AG04450 (cell line): Measurements from ENCODE around the gene TMEM107. TPM values are rescaled to one million over a fixed set of nuclear protein-coding genes. Genes with fewer than 3 reads are reported as not detected.

Experiments used
- CTCF ChIA-PET: fragments of 300-600, 350-600 bp; formaldehyde crosslinking; extraction: SDS; loops from one replicate; lab custom pipeline; 2022; ENCODE audit warnings: antibody characterized with exemption, inconsistent platforms; lab: Charles Lee
- POLR2A ChIA-PET: fragments of 350-600 bp; formaldehyde crosslinking; extraction: SDS; loops from one replicate; lab custom pipeline; 2021; ENCODE audit warnings: antibody characterized with exemption, inconsistent platforms; lab: Yijun Ruan, JAX
- DNase-seq: peaks from one replicate; pipeline ENCODE4 v3.0.0-alpha.2; 2011; ENCODE audit warnings: low read depth, low spot score
- H3K27ac ChIP-seq: one replicate; pipeline ENCODE4 v1.5.1; 2012; ENCODE audit warnings: low read depth, low read length, control low read depth
- H3K27me3 ChIP-seq: one replicate; pipeline ENCODE4 v1.6.0; 2012; ENCODE audit warnings: low read length; ENCODE audit not compliant: control insufficient read depth, insufficient read depth
- H3K4me3 ChIP-seq: 2 replicates; pipeline ENCODE4 v1.5.1; 2011; ENCODE audit warnings: mild to moderate bottlenecking, low read depth, low read length, control low read depth
- H3K9me3 ChIP-seq: 2 replicates; pipeline ENCODE4 v1.5.1; 2012; ENCODE audit warnings: low read length; ENCODE audit not compliant: control insufficient read depth, insufficient read depth
- polyA plus RNA-seq: library from polyadenylated mRNA; depleted of rRNA; stranded (reverse); fragments of >200 nt; gene quantifications from 2 replicates; pipeline ENCODE4 v1.2.3, GENCODE V29; 2011
- TF ChIP-seq, protein P1 (sequence below): IDR thresholded peaks from 2 replicates; pipeline ENCODE4 v1.5.1; 2011; ENCODE audit warnings: low read depth, low read length, control low read depth, inconsistent platforms

The TMEM107 gene
- polyA plus RNA-seq, 1 experiment = 9.6 TPM

DNA sequence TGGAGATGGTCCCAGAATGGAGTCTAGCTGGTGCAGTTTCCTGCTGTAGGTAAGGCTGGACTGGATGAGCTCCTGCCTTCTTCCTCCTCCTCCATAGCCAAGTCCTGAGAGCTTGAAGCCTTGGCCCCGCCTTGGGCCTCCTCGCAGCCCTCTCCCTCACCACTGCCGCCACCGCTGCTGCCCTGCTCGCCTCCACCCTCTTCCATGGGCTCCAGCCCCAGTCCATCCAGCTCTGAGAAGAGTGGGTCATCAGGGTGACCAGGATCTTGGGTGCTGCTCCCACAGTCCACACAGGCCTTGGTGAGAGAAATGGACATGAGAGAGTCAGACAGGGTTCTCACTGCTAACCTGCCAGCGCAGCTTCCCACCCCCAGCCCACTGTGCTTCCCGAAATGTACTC lies 35.1 kb downstream of the TMEM107 start:
- H3K27me3 ChIP-seq = no peaks in the 10 kb centered on the region
- no peak for DNase-seq
- ChIA-PET CTCF (interaction anchor here (5.2 kb wide), 1 partner anchor 22 kb away, joined by 38 read pairs; the partner anchor contains the start of gene ALOXE3), POLR2A (interaction anchor here (0.6 to 3.7 kb wide), 4 partner anchors 9 to 116 kb away, joined by 3 to 18 read pairs (median 8); partner anchors contain the start of gene PER1)
- TF ChIP-seq, protein P1, sequence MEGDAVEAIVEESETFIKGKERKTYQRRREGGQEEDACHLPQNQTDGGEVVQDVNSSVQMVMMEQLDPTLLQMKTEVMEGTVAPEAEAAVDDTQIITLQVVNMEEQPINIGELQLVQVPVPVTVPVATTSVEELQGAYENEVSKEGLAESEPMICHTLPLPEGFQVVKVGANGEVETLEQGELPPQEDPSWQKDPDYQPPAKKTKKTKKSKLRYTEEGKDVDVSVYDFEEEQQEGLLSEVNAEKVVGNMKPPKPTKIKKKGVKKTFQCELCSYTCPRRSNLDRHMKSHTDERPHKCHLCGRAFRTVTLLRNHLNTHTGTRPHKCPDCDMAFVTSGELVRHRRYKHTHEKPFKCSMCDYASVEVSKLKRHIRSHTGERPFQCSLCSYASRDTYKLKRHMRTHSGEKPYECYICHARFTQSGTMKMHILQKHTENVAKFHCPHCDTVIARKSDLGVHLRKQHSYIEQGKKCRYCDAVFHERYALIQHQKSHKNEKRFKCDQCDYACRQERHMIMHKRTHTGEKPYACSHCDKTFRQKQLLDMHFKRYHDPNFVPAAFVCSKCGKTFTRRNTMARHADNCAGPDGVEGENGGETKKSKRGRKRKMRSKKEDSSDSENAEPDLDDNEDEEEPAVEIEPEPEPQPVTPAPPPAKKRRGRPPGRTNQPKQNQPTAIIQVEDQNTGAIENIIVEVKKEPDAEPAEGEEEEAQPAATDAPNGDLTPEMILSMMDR = no peak
- H3K9me3 ChIP-seq = no peaks in the 10 kb centered on the region; the same call in 1 of the 2 replicates
- H3K27ac ChIP-seq = no peak overlapping the region
- no peak overlapping the region for H3K4me3 ChIP-seq

DNA sequence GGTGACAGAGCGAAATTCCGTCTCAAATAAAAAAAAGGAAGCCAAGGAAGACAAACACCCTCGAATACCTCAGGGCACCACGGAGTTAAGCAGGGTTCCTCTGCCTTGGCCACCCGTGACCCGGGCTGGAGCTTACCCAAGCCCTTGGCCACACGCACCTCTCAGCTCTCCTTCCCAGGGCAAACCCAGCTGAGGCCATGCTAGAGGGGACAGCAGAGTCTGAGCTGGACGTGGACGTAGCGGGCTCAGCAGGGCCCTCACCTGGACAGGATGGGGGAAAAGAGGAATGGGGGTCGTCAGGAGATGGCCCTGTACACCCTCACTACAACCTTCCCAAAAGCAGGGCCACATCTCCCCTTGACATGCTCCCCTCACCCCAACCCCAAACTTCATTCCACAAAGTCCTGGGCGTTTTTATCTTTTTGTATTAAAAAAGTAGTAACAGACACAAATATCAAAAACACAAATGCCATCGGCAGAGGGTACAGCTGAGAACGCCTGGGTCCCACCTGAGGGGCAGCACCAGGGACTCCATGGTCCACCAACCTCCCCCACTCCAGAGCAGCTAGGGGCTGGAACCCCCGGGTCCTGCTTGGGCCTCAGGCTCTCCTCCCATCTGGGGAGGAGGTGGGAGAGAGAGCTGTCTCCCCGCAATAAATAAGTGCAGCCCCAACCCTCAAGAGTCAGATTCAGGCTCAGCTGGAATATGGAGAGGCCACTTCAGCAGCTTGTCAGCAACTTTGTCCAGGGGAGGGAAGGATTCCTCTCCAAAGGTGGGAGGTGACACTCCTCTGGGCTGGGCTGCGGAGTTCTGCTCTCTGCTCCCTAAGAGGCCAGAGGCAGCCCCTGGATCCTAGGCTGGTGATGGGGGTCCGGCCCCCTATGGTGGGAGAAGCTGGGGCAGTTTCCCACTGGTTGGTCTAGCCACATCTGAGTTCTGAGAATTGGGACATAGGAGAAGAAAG lies 35.8 kb downstream of the TMEM107 start:
- Histone ChIP-seq H3K4me3 (no peak overlapping the region), H3K27ac (no peak overlapping the region), H3K9me3 (no peaks in the 10 kb centered on the region; the same call in 1 of the 2 replicates), H3K27me3 (no peaks in the 10 kb centered on the region)
- TF ChIP-seq, protein P1 = no peak
- DNase-seq = no peak
- ChIA-PET POLR2A (interaction anchor here (0.8 to 3.7 kb wide), 3 partner anchors 10 to 33 kb away, joined by 3 to 18 read pairs (median 14); partner anchors contain the start of gene PER1), CTCF (interaction anchor here (5.2 kb wide), 1 partner anchor 21 kb away, joined by 38 read pairs; the partner anchor contains the start of gene ALOXE3)

DNA sequence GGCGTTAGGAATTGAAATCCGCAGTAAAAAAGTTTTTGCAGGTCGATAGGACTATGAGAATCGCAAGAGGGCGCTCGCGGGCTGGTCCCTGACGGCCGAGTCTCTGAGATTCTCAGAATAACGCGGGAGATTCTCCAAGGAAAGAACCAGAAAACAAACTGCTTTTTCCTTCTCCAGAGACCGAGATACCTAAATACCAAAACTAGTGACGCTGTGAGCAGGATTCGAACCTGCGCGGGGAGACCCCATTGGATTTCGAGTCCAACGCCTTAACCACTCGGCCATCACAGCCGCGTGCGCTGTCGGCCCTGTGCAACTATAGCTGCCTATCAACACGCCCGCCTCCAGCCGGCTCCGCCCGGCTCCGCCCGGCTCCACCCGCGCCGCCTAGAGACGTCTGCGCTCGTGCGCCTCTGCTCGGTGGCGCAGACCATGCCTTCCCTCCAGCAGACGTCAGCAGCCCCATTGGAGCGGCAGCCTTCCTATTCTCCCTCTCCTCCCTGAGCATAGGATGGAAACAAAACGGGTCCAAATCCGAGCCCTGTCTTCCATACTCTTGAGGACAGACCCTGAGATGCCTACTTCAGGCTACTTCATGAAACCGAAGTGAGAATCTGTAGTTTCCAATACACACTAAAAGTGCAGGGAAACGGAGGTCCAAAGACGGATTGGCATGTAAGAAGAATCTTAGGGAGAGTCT lies 37.4 kb downstream of the TMEM107 start:
- DNase-seq = peak; percentile 95
- Histone ChIP-seq H3K9me3 (no peaks in the 10 kb centered on the region; the same call in 1 of the 2 replicates), H3K4me3 (peak overlapping the region; percentile 56), H3K27me3 (no peaks in the 10 kb centered on the region), H3K27ac (peak overlapping the region; percentile 59)
- POLR2A ChIA-PET = interaction anchor here (0.6 to 3.7 kb wide), 6 partner anchors 11 to 655 kb away, joined by 3 to 18 read pairs (median 7); partner anchors contain the start of genes BORCS6, PER1 and POLR2A
- CTCF ChIA-PET = interaction anchor here (0.6 to 5.2 kb wide), 11 partner anchors 8 to 438 kb away, joined by 3 to 38 read pairs (median 6); partner anchors contain the start of genes ALOXE3 and TMEM107
- TF ChIP-seq, protein P1 = peak; percentile 89

DNA sequence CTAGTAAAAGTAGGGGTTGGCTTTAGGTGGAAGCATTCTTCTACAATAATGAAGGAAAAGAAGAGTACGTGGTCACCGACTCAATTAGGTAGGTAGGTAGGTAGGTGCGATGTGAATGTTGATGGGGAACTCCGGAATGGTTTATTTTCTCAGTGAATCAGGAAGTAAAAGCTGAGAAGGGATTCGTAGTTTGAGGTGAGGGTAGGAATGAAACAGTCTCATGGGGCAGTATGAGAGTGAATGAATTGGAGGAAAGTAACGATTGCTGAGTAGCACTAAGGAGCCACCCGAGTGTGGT lies 37.9 kb downstream of the TMEM107 start:
- Histone ChIP-seq H3K27me3 (no peaks in the 10 kb centered on the region), H3K4me3 (peak overlapping the region; percentile 55), H3K27ac (no peak overlapping the region), H3K9me3 (no peaks in the 10 kb centered on the region; the same call in 1 of the 2 replicates)
- DNase-seq = no peak
- TF ChIP-seq, protein P1 = no peak
- ChIA-PET CTCF (interaction anchor here (0.6 to 5.2 kb wide), 12 partner anchors 9 to 439 kb away, joined by 3 to 38 read pairs (median 6); partner anchors contain the start of genes ALOXE3 and TMEM107), POLR2A (interaction anchor here (1.0 to 3.7 kb wide), 4 partner anchors 12 to 654 kb away, joined by 3 to 18 read pairs (median 4); partner anchors contain the start of genes BORCS6 and POLR2A)
